HG03565 (cell line): Measurements from ENCODE around the gene GBA2.

ENCODE experiments used
- ATAC-seq: cut with Tn5 transposase; IDR thresholded peaks from one replicate; pipeline ENCODE4 v1.9.1; 2021; ENCODE audit warnings: mild to moderate bottlenecking, moderate library complexity; ENCODE audit not compliant: unreplicated experiment

GBA2 gene

DNA sequence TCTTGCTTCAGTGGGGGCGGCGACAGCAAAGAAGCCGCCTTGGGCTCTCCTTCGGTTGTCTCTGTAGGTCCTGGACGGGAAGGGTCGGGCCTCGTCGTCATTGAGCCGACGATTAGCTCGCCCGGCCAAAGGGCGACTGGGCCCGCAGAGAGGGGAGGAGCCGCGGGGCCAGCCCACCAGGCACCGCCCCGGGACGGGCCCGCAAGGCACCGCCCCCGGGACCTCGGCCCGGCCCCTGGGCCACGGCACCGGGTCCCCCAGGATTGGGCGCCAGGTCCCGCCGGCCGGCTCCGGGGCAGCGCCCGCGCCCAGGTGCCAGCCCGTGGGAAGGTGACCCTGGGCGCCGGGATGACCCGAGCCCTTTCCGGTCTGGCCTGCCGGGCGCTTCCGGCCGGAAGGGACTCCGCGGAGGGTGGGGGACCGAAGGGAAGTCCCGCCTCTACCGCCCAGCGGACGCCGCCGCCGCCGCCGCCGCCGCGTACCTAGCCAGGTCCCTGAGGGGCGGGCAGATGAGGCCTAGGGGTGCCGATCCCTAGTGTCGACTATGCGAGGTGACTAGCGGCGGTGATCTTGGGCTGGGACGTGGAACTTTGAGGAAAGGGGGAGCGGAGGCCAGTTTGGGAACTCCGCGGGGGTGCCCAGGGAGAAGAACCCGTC, at the start of gene GBA2, which contains the start of gene RGP1:
Gene GBA2 (minus strand): TSS at position 371 of the 657 bp plus-strand sequence. CDS start 524 bp downstream, outside the sequence.
Gene RGP1 (plus strand): TSS at position 430 of the 657 bp plus-strand sequence. CDS start 469 bp downstream, outside the sequence.
- peak; percentile 58 for ATAC-seq

- no peak for ATAC-seq
These were observed 48.5 kb upstream of the GBA2 start for GRCh38 chr9:35797311-35798109.

DNA sequence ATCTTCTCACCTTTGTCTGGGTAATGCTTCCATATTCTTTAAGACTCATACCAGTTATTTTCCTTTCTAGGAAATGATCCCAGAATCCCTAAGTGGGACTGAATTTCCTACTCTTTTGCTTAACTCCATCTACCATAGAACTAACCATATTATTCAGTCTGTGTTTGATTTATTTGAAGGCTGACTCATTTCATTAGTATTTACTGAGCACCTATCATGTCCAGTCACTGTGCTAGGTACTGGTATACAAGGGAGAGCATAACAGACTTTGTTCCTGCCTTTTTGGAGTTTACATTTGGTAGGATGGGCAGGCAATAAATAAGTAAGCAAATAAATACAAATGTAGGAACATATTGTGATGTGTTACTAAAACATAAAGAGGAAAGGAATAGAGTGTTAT, 46.7 kb upstream of the GBA2 start:
- no peak for ATAC-seq

GRCh38 chr9:35793461-35793860, 44.4 kb upstream of the GBA2 start:
- no peak for ATAC-seq

- no peak for ATAC-seq
These were observed 43.8 kb upstream of the GBA2 start for GRCh38 chr9:35792826-35793225.

DNA sequence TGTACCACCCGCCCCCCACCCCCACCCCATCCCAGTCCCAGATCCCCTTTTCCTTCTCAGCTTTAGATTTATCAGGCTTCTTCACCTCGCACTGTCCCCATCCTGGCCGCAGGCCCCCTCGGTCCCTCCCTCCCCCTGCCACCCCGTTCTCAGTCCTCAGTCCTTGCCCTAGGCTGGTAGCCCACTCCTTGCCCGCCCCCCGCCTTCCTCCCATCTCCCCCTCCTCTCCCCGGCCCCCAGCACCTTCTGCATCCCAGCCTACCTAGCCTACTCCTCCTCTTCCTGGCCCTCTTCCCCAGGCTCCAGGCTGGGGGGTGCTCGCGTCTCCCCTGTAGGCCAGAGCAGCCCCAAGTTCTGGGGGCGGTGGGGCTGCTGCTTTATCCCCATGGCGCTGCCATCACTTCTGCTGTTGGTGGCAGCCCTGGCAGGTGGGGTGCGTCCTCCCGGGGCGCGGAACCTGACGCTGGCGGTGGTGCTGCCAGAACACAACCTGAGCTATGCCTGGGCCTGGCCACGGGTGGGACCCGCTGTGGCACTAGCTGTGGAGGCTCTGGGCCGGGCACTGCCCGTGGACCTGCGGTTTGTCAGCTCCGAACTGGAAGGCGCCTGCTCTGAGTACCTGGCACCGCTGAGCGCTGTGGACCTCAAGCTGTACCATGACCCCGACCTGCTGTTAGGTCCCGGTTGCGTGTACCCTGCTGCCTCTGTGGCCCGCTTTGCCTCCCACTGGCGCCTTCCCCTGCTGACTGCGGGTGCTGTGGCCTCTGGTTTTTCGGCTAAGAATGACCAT, 43.2 kb upstream of the GBA2 start:
- no peak for ATAC-seq

DNA sequence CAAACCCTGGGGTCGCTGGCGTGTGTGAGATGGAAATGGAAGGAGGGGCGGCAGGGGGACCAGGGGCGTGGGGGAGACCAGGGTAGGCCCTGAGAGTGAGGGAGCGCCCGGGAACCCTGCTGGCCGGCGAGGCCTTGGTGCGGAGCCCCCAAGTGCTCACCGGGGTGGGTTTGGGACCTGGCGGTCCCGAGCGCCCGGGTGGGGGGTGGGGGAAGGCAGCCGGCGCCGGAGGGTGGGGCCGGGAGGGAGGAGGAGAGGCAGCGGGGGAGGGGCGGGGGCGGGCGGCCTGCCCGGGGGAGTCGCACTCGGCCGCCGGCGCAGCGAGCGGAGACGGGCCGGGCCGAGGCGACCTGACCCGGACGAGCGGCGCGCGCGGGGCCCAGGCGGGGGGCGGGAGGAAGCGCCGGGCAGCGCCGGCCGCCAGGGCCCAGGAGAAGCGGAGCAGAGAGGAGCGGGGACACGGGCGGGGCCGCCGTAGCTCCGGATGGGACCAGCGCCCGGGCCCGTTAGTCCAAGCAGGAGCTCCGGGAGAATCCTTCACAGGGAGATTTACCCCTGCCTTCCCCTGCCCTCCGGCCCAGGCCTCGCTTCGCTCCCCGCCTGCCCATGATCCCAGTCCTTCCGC, 42.4 kb upstream of the GBA2 start, which contains the start of gene NPR2:
Gene NPR2 (plus strand): TSS at position 295 of the 625 bp plus-strand sequence. CDS start 818 bp downstream, outside the sequence.
- ATAC-seq: no peak

DNA sequence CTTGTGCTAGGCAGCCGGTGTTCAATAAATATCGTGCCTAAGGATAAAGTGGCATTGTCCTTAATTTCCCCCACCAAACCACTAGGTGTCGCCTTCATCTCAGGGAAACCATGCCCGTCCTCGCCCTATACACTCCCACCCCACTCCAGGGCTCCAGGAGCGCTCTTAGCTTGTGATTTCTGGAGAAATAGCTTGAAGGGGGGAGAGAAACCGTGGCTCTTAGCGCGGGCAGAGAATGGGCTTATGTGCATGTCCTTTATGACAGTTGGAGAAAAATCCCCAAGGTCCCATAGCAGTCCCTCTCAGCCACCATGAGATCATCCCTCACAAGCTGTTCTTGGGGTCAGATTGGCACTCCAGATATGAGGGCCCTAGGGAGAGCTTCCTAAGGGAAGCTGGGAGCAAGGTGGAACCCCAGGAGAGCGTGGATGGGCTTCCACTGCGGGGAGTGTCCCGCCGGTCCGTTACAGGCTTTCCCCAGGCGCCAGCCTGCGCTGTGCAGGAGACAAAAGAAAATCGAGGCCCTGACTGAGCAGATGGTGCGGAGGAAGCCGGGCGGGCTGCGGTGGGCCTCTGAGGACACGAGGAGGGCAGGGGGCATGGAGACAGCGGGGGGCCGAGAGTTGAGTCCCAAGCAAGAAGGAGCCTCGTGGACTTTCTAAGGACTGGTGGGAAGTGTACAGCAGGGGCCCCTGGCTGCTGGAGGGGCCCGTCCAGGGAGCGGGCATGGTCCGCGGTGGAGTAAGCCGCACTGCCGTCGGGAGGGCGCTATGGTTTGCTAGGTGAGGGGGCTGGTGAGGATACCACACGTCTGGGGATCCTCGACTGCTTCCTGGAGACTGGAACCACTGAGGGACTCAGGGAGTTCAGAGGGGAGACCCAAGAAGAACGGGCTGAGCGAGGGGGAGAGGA, 41.6 kb upstream of the GBA2 start:
- ATAC-seq: no peak

GRCh38 chr9:35790025-35790384, 41.0 kb upstream of the GBA2 start:
- ATAC-seq: no peak

- ATAC-seq: no peak
These were observed 40.5 kb upstream of the GBA2 start for GRCh38 chr9:35789541-35789940.

GRCh38 chr9:35783418-35783817, 34.4 kb upstream of the GBA2 start:
- ATAC-seq: no peak

DNA sequence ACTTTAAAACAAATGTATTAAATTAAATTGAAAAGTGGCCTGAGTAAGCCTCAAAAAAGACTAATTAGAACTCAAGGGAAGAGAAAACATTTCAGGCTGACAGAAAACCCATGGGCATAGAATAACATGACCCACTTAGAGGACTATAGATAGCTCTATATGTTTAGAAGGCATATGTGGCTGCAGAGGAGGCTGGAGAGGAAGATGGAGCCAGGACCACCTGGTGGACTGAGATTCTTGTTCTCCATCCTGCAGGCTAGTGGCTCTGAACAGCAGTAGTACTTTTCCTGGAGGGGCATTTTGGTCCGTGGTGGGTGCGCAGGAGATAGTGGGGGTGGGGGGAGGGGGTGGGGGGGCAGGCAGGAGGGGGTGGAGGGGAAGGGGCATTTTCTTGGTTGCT, 32.0 kb upstream of the GBA2 start:
- no peak for ATAC-seq

GRCh38 chr9:35778496-35778895, 29.5 kb upstream of the GBA2 start:
- ATAC-seq: no peak

DNA sequence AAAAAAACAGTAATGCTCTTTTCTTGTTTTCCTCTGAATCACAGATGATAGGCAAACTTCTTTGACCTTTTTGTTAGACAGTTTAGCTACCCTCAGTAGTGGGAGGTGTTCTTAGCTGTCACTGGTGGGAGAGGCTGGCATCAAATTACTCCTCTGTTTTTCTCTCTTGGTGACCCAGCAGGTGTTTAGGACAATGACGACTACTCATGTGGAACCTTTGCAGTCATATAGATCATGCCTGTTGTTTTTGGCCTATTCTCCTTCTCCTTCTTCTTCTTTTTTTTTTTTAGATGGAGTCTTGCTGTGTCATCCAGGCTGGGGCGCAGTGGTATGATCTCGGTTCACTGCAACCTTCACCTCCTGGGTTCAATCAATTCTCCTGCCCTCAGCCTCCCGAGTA, 27.0 kb upstream of the GBA2 start:
- no peak for ATAC-seq

GRCh38 chr9:35774907-35775635, 26.0 kb upstream of the GBA2 start:
- ATAC-seq: no peak

DNA sequence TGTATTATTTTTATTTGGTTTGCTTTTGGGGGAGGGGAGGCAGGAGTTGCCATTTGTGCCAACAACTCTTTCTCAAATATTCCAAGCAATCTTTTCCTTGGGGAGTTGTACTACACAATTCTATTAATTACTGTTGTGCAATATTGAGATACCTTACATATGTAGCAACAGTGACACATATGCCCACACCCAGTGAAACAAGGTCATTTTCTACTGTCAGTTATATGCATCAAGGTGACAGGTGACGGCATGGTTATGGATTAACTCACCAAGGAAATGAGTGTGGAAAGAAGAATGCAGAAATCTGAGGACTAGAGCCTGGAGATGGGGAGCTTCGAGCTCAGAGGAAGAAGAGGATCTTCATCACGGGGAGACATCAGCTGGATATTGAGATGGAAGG, 22.9 kb upstream of the GBA2 start:
- no peak for ATAC-seq

- ATAC-seq: no peak
These were observed 22.5 kb upstream of the GBA2 start for GRCh38 chr9:35771534-35771933.

DNA sequence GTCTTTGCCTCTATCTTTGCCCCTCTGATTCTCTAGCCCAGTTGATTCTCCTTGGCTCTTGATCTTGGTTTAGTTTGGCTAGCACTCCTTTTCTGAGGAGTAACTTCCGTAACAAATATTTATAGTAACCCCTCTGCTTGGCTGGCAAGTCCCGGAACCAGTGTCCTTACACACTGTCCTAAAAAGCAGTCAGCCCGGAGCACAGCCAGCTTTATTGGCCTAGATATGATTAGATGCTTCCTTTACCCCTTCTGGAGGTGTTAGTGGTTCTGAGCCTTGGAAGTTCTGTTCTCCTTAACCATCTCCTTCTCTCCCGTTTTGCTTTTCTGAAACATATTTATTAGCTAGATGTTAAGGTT, 22.0 kb upstream of the GBA2 start:
- no peak for ATAC-seq

GRCh38 chr9:35769763-35770162, 20.7 kb upstream of the GBA2 start:
- no peak for ATAC-seq
